Lower leg skin (tissue), 4 donors: Measurements from ENCODE around the gene CHN2. TPM values are rescaled to one million over a fixed set of nuclear protein-coding genes. Genes with fewer than 3 reads are reported as not detected.

ENCODE experiments used
- DNase-seq, 2 donors: peaks; one replicate each; pipeline ENCODE4 v3.0.0-alpha.2; 2019; ENCODE audit warnings: low spot score in 2 of 2
- H3K4me3 ChIP-seq: fragments of 200-600 bp; sonication (generic); 2 replicates; pipeline ENCODE4 v1.5.1; 2017; ENCODE audit warnings: mild to moderate bottlenecking, low read depth; ENCODE audit not compliant: poor library complexity, severe bottlenecking
- POLR2A ChIP-seq, 2 donors: fragments of 450-650 bp; IDR thresholded peaks; one replicate each; pipeline ENCODE4 v1.6.1; 2016 to 2017; ENCODE audit warnings: antibody characterized with exemption in 2 of 2, mild to moderate bottlenecking in 1 of 2, moderate library complexity in 1 of 2
- WGBS, 2 donors: methylation state at CpG; one replicate each; pipeline ENCODE4 v1.1.5; 2018; 5-methylcytosine and 5-hydroxymethylcytosine counted together
- intact Hi-C: fragments of 100-400 bp; cut with DNase I; formaldehyde crosslinking; loops from one replicate; pipeline ENCODE4 v1.15.0; 2023; ENCODE audit warnings: low total_unique reads
- total RNA-seq, 4 donors: library from RNA; depleted of rRNA; stranded (reverse); fragments of >200 nt; gene quantifications; one replicate each; pipeline ENCODE4 v1.1.0, GENCODE V29; 2016
- TF ChIP-seq, protein P1 (sequence below), 3 donors: fragments of 450-650 bp; IDR thresholded peaks; one replicate each; pipeline ENCODE4 v1.5.1; 2016; ENCODE audit warnings: antibody characterized with exemption in 3 of 3, mild to moderate bottlenecking in 3 of 3, moderate library complexity in 2 of 3

Gene CHN2
- total RNA-seq, 4 donors from 2014 or later, result 1.0 to 3.8 (median 2.0) TPM

DNA sequence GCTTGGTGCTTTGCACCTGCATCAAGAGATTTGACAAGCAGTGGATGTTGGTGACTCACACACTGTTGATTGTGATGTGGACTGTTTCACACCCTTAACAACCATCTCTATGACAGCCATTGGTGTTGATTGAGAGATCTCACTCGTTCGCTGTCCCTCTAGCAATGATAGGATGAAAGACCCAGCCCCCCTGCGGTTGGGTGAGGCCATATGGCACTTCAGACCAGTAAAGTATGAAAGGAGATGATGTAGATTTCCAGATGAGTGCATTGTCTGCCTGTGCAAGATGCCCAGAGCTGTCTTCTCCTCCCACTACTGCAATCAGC is 230.4 kb downstream of the CHN2 start:
- 56% methylated on average over 3 of the region's 3 CpGs for WGBS, 2 donors
- no peak overlapping the region for H3K4me3 ChIP-seq
- intact Hi-C loops, result no loop called here
- no peak for TF ChIP-seq POLR2A (IDR thresholded peaks at IDR 0.05)
- DNase-seq, result no peak

- TF ChIP-seq, protein P1, sequence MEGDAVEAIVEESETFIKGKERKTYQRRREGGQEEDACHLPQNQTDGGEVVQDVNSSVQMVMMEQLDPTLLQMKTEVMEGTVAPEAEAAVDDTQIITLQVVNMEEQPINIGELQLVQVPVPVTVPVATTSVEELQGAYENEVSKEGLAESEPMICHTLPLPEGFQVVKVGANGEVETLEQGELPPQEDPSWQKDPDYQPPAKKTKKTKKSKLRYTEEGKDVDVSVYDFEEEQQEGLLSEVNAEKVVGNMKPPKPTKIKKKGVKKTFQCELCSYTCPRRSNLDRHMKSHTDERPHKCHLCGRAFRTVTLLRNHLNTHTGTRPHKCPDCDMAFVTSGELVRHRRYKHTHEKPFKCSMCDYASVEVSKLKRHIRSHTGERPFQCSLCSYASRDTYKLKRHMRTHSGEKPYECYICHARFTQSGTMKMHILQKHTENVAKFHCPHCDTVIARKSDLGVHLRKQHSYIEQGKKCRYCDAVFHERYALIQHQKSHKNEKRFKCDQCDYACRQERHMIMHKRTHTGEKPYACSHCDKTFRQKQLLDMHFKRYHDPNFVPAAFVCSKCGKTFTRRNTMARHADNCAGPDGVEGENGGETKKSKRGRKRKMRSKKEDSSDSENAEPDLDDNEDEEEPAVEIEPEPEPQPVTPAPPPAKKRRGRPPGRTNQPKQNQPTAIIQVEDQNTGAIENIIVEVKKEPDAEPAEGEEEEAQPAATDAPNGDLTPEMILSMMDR (IDR thresholded peaks at IDR 0.05), result no peak
- no peak for TF ChIP-seq POLR2A (IDR thresholded peaks at IDR 0.05)
- DNase-seq, result no peak
- H3K4me3 ChIP-seq, result no peak overlapping the region
- intact Hi-C loops, result no loop called here
- 98% methylated on average over 5 of the region's 5 CpGs for WGBS, 2 donors
Observed at GRCh38 chr7:29426587-29426986, 232.0 kb downstream of the CHN2 start.

GRCh38 chr7:29429401-29429800 is 234.8 kb downstream of the CHN2 start:
- no peak for DNase-seq
- WGBS, 2 donors, result 93 to 95% methylated on average over 1 of the region's 1 CpG
- intact Hi-C loops, result no loop called here
- TF ChIP-seq POLR2A (IDR thresholded peaks at IDR 0.05), result no peak
- TF ChIP-seq, protein P1 (IDR thresholded peaks at IDR 0.05), result no peak
- H3K4me3 ChIP-seq, result no peak overlapping the region

- 92 to 93% methylated on average over 8 of the region's 8 CpGs for WGBS, 2 donors
- H3K4me3 ChIP-seq, result no peak overlapping the region
- TF ChIP-seq, protein P1 (IDR thresholded peaks at IDR 0.05), result no peak
- no peak for TF ChIP-seq POLR2A (IDR thresholded peaks at IDR 0.05)
- no peak for DNase-seq
- intact Hi-C loops, result no loop called here
Observed at GRCh38 chr7:29430279-29430949, 235.8 kb downstream of the CHN2 start.

DNA sequence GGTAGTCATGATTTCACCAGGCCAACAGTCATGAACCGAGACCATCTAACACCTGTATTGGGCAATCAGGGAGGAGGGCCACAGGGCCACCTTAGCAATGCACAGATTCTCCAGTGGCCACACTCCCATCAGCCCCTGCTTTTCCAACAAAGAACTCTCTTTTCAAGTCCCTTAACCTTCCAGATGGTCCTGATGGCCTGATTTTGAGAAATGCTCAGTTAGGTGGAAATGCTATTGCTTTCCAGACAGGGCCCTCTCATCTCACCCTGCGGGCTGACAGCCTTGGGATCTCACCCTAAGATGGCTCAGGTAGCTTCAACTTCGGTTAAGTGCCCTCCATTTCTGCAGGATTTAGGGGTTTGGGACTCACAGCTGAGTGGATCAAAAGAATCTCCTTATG is 237.1 kb downstream of the CHN2 start:
- no peak overlapping the region for H3K4me3 ChIP-seq
- WGBS, 2 donors, result 96 to 97% methylated on average over 3 of the region's 3 CpGs
- no peak for DNase-seq
- intact Hi-C loops, result no loop called here
- TF ChIP-seq, protein P1 (IDR thresholded peaks at IDR 0.05), result no peak
- no peak for TF ChIP-seq POLR2A (IDR thresholded peaks at IDR 0.05)

DNA sequence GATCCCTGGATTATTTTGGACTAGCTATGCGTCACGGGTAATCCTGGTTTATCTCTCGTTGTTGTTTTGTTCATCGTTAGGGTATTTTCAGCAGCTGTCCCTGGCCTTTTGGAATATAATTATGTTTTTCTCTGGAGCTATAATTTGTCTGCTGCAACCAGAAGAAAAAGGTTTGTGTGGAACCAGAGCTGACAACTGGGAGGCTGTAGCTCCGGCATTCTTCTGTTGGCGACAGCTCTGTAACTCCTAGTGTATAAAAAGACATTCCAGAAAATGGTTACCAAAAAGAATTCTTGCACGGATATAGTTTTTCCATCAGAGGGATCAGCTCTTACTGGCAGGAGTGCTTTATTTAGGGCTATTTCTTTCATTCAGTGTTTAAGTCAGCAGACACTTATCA is 238.1 kb downstream of the CHN2 start:
- H3K4me3 ChIP-seq, result no peak overlapping the region
- WGBS, 2 donors, result 82 to 86% methylated on average over 7 of the region's 7 CpGs
- intact Hi-C loops, result no loop called here
- no peak for DNase-seq
- no peak for TF ChIP-seq POLR2A (IDR thresholded peaks at IDR 0.05)
- TF ChIP-seq, protein P1 (IDR thresholded peaks at IDR 0.05), result no peak
